HL-60/S4 treated with phorbol 12-myristate 13-acetate at 8.2 ng/mL for 4 days and 3 days (cell line): ENCODE measurements around the gene MADD.

ENCODE experiments used
- in situ Hi-C: fragments of 300-500 bp; cut with MboI; formaldehyde crosslinking; loops from 2 replicates; pipeline ENCODE4 v1.15.0; 2022; ENCODE audit warnings: low sequenced_read_pairs

The MADD gene

DNA sequence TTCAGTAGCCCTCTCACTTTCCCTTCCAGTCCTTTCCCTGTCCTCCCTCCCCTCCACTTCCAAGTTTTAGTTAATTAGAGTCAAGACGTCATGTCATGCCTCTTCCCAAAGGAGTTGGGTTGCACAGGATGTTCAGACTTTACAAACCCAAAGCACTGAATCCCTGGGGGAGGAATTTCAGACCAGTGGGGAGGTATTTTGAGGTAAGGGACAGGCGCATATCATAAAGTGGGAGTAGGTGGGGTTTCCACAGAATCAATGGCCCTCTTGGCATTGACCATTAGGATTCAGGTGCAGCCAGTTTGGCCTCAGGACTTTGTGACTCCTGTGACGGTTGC lies 20.6 kb upstream of the MADD start:
- in situ Hi-C loops = no loop called here

GRCh38 chr11:47251751-47252150 lies 18.2 kb upstream of the MADD start:
- in situ Hi-C loops = no loop called here

GRCh38 chr11:47253660-47254059 lies 16.3 kb upstream of the MADD start:
- in situ Hi-C loops = no loop called here

DNA sequence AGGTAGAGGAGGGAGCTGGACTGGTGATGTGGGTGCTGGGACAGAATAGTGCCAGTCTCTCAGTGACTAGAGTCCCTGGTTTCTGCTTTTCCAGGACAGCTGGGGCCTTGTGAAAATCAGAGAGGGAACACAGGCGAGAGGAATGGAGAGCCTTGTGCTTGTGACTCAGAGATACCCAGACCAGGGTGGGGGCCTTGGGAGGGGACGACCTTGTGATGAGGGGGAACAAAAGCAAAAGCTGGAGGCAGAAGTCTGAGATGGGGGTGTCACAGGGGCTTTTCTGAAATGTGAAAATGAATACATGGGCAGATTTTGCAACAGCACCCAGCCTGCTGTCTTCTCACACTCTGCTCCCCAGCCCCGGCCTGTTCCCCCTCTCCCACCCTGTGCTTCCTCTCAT lies 15.5 kb upstream of the MADD start:
- in situ Hi-C loops = no loop called here

GRCh38 chr11:47256374-47256773 lies 13.6 kb upstream of the MADD start:
- in situ Hi-C loops = no loop called here

- in situ Hi-C loops = no loop called here
Observed at GRCh38 chr11:47257177-47257516, 12.8 kb upstream of the MADD start.

DNA sequence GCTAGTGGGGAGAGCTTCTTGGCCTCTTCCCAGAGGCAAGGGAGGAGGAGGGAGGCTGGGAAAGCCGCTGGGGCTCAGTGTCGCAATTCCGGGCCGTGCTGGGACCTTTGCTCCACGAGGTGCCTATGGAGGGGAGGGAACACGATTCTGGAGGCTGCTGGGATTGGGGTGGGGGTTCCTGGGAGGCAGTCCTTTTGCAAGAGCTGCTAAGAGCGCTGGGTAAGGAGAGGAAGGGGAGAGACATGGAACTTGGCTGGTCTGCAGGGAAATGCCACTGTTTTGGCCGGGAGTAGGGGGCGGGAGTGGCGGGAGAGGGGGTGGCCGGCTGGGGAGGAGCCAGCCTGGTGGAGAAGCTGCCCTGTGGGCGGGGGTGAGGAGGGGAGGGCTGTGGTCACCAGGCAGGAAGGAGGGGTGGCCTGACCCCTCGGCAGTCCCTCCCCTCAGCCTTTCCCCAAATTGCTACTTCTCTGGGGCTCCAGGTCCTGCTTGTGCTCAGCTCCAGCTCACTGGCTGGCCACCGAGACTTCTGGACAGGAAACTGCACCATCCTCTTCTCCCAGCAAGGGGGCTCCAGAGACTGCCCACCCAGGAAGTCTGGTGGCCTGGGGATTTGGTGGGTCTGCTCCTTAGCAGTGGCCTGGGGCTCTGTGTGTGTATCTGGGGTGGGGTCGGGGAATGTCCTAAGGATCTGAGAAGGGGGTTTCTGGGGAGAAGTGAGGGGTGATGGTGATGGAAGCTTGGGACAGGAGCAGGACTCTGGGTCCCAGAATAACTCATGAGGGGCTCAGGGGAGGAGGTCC lies 12.2 kb upstream of the MADD start, which contains the start of gene NR1H3:
TSS of gene NR1H3 (plus strand) at position 480 of the 800 bp plus-strand sequence. CDS start 1,221 bp downstream, outside the sequence.
- in situ Hi-C loops = no loop called here

- in situ Hi-C loops = no loop called here
Observed at GRCh38 chr11:47258317-47258902, 11.5 kb upstream of the MADD start.

- in situ Hi-C loops = no loop called here
Observed at GRCh38 chr11:47259232-47259977, 10.5 kb upstream of the MADD start.

DNA sequence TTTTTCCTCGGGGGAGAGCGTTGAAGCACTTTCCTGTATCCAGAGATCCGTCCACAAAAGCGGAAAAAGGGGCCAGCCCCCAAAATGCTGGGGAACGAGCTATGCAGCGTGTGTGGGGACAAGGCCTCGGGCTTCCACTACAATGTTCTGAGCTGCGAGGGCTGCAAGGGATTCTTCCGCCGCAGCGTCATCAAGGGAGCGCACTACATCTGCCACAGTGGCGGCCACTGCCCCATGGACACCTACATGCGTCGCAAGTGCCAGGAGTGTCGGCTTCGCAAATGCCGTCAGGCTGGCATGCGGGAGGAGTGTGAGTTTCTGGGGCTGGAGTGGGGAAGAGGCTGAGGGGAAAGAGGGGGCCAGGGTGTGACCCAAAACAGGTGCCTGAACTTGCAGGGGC lies 9.6 kb upstream of the MADD start:
- in situ Hi-C loops = no loop called here

GRCh38 chr11:47261291-47261800 lies 8.6 kb upstream of the MADD start:
- in situ Hi-C loops = no loop called here

- in situ Hi-C loops = no loop called here
Observed at GRCh38 chr11:47264119-47264518, 5.8 kb upstream of the MADD start.

- in situ Hi-C loops = no loop called here
Observed at GRCh38 chr11:47264521-47264920, 5.4 kb upstream of the MADD start.

- in situ Hi-C loops = no loop called here
Observed at GRCh38 chr11:47267876-47268275, 2.1 kb upstream of the MADD start.

DNA sequence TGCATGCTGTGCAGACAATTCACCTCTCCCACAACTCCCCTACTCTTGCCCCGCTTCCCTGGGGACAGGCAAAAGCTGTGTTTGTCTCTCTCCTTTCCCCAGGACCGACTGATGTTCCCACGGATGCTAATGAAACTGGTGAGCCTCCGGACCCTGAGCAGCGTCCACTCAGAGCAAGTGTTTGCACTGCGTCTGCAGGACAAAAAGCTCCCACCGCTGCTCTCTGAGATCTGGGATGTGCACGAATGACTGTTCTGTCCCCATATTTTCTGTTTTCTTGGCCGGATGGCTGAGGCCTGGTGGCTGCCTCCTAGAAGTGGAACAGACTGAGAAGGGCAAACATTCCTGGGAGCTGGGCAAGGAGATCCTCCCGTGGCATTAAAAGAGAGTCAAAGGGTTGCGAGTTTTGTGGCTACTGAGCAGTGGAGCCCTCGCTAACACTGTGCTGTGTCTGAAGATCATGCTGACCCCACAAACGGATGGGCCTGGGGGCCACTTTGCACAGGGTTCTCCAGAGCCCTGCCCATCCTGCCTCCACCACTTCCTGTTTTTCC lies 1.4 kb upstream of the MADD start:
- in situ Hi-C loops = no loop called here

GRCh38 chr11:47269002-47269828 lies 718 bp upstream of the MADD start:
- in situ Hi-C loops = no loop called here

DNA sequence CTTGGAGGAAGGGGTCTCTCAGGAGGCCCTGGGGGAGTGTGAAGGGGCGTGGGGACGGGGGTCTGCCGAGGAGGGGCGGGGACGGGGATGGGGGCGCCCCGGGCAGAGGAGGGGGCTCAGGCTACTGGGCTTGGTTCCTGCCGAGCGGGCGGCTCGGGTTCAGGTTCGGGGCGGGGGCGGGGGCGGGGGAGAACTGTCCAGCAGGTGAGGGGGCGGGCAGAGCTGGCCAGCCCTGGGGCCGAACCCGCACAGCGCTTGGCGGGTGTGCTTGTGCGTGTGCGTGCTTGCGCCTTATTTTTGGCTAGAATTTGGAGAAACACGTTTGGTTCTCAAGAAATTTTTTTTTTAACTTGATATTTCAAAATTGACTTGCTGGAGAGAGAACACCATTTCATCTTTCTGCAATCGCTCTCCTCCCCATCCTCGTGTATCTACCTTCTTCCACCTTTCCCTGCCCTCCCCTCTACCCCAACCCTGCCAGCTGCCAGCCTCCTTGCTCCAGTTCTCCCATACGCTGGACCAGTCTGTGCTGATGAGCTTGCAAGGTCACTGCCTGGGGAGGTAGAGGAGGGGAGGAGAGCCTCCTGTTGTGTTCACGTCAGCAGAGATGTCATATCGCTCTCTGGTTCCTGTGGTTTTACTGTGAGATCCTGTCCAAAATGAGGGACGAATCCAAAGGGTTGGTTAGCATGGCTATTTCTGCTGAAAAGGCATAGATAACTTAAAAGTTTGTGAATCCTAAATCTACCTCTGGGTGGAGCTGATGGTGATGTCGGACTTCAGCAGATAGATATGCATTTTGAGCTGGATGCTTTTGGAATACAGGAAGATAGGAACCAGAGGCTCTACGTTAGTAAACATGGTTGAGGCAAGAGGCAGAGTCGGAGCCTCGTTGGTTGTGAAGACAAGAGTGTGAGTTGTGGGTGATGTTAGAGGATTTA lies 668 bp downstream of the MADD start:
- in situ Hi-C loops = no loop called here

DNA sequence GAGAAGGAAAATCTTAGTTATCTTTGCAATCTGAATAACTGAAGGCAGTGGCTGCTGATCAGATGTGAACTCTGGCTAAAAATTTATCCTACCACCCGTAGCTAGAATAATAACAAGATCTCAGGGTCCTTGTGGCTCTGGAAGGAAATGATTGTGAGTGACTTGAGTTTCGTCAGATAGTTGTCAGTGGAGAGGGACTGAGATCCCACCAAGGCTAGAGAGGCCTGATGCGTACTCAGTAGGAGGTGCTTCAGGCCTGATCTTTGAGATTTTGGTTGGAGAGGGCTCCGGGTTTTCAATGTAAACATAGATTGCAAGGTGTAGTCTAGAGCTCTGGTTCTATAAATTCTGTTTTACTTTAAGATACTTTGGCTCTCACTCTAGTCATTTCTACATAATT lies 1.4 kb downstream of the MADD start:
- in situ Hi-C loops = no loop called here

DNA sequence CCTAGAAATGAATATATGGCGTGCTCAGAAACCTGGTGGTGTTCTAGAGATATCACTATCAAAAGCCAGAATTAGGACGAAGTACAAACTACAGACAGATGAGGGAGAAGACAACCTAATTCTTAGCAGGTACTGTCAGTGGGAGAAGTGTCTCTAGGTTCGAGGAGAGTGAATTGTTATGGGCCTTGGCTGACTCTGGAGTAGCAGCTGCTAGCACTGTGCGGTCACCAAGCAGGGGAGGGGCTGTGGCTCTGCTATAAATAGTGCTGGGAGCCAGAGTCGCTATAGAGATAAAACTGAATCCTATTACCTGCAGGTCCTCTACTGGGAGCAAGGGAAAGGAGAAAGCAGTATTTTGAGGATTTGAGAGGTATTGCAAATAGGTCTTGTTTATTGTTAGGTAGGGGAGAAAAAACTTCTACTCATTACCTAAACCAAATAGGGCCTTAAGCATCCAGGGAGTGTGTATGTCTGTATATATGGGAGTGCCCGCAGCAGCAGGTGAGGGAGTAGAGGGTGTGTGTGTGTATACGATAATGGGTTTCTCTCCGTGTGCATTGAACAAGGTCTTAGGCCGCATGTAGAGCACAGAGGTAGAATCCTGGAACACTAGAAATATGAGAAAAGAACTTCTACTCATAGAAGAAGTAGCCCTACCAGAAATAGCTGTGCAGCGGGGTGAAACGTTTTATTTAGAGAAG lies 2.2 kb downstream of the MADD start:
- in situ Hi-C loops = no loop called here
